CD4-positive, alpha-beta T cell treated with Interleukin-1 beta for 1 hour (primary cell): ENCODE results near the gene MSI2.
A peak's percentile ranks its signal among the peaks of the same experiment; 100 is the strongest.
"Not testable (repeated sequence)": the region's sequence is repeated elsewhere in the genome, so short reads cannot be mapped to it uniquely, and the experiment has no call there.

Experiments
- DNase-seq, 2 donors: peaks; one replicate each; pipeline ENCODE4 v3.0.0-alpha.2; 2020 to 2022

Gene MSI2

DNA sequence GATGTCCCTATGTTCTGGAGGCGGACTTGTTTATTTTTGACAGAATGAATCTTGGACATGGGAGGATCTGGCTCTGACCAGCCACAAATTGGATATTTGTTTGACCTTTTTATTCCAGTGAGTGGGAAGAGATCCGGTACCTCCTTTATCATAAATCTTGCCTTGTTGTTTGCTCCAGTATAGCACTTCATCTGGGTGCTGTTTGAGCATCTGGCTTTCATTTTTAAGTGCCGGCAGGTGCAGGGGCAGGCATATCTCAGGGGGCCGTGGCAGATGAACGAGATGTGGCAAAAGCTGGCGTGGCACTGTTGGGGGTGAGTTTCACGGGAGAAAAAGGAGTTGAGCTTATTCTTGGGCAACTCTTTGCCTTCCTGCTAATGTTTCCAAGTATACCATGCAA lies 37.8 kb downstream of the MSI2 start:
- DNase-seq = no peak

DNA sequence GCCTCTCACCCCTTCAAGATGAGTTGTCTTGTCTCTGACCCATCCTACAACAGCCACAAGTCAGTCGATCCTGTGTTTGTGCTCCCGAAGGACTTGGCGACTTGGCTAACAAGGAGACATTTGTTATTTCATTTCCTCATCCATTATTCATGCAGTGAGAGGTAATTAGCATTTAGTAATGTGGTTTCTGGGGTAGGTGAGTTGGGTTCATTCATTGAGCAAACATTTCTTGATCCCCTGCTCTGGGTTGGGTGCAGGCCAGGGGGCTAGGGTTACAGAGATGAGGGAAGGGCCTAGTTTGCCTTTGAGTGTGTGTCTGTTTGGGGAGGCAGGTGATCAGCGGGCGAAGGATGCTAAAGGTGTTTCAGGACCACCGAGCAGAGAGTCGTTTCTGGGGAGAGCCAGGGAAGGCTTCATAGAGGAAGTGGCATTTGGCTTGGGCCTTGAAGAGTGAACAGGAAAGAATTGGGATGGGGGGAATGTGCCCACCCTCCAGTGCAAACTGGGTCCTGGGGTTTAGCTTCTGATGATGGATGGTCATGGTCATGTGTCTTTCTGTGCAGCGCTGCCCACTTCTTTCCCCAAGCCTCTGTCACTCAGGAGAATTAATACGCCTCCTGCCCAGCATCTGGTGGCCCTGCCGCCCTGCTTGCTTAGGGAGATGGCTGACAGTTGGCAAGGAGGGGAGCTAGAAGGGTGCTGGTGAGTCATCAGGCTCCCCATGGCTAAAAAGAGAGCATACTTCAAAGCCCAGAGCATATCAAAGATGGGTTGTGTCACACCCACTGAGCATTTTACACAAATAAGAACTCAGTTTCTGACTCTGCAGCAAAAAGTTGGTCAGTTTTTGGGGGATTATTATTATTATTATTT lies 38.5 kb downstream of the MSI2 start:
- DNase-seq = peak in 1 of 2 donors; percentile 1

DNA sequence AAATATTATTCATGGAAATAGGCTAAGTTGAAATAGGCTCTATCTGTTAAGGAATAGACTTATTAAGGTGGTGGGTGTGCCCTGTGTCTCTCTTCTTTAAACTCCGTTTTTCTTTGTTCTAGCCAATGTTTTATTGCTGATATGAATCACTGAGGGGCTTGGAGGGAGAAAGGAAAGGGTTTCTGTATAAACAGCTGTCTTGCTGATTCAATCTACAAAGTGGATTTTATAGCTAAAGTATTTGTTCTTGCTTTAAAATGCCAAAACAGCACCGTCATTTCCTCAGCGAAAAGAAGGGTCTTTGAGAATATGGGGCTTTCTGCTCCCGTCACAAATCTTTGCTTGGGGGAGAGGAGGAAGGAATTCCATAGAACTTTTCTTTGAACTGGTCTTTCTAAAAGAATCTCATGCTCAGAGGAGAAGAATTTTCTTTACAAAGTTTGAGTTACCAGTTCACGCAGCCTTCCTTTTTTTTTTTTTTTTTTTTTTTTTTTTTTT lies 39.3 kb downstream of the MSI2 start:
- no peak for DNase-seq

DNA sequence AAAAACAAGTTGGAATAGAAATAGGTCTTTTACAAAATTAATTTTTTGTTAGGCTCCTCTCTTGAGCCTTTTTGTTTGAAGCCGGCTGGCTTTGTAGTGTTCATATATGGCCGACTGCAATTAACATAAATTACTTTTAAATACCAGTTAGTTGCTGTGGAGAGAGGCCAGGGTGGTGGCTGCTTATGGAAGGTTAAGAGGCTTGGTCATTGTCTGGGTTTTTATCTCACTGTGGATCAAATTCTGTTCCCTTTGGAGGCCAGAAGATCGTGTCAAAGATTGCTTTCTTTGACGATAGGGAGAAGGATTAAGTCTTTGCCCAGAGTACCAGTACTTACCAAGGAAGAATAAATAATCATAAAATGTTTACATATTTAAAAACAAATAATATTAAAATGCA lies 39.9 kb downstream of the MSI2 start:
- no peak for DNase-seq

DNA sequence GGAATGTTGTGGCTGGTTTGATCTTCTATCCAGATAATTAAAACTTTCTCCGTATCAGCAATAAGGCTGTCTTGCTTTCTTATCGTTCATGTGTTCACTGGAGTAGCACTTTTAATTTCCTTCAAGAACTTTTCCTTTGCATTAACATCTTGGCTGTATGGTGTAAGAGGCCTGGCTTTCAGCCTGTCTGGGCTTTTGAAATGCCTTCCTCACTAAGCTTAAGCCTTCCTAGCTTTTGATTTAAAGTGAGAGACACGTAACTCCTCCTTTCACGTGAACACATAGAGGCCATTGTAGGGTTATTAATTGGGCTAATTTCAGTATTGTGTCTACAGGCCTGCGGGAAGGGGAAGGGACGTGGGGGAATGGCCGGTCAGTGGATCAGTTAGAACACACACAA lies 42.9 kb downstream of the MSI2 start:
- DNase-seq = no peak

- not testable (repeated sequence) for DNase-seq
These were observed 44.3 kb downstream of the MSI2 start for GRCh38 chr17:57300592-57300991.

- no peak for DNase-seq
These were observed 46.6 kb downstream of the MSI2 start for GRCh38 chr17:57302690-57303465.

GRCh38 chr17:57305144-57305728 lies 48.9 kb downstream of the MSI2 start:
- no peak for DNase-seq

- DNase-seq = no peak
These were observed 49.7 kb downstream of the MSI2 start for GRCh38 chr17:57305908-57306504.

DNA sequence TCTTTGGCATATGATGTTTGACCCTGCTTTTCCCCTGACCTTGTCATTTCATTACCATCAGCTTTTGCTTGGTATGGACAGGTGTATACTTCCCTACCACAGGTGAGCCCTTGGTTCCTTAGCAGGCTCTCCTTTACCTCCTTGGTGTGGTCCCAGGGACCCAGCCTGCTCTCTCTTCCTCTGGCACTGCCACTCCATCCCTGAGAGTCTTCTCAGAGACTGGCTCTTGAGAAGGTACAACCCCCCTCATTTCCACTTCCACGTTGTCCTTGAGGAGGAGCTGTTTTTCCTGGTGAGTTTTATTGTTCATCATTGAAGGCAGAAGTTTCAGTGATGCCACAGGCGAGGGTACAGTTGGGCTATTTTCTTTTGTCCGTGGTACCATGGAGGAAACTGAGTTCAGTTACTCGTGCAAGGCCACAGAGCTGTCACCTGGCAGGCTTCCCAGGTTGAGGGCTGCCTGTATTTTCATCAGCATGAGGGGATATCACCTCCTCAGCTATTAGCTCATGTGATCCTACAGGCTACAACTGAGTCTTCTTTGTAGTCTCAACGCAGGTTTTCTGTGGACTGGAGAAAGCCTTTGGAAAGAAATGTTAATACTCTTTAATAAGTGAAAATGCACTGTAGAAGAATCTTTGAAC lies 52.3 kb downstream of the MSI2 start:
- DNase-seq = no peak

GRCh38 chr17:57309479-57309878 lies 53.2 kb downstream of the MSI2 start:
- DNase-seq = no peak

- DNase-seq = no peak
These were observed 55.2 kb downstream of the MSI2 start for GRCh38 chr17:57311281-57312216.

- no peak for DNase-seq
These were observed 55.9 kb downstream of the MSI2 start for GRCh38 chr17:57312242-57312641.

GRCh38 chr17:57313097-57313835 lies 56.9 kb downstream of the MSI2 start:
- DNase-seq = no peak

DNA sequence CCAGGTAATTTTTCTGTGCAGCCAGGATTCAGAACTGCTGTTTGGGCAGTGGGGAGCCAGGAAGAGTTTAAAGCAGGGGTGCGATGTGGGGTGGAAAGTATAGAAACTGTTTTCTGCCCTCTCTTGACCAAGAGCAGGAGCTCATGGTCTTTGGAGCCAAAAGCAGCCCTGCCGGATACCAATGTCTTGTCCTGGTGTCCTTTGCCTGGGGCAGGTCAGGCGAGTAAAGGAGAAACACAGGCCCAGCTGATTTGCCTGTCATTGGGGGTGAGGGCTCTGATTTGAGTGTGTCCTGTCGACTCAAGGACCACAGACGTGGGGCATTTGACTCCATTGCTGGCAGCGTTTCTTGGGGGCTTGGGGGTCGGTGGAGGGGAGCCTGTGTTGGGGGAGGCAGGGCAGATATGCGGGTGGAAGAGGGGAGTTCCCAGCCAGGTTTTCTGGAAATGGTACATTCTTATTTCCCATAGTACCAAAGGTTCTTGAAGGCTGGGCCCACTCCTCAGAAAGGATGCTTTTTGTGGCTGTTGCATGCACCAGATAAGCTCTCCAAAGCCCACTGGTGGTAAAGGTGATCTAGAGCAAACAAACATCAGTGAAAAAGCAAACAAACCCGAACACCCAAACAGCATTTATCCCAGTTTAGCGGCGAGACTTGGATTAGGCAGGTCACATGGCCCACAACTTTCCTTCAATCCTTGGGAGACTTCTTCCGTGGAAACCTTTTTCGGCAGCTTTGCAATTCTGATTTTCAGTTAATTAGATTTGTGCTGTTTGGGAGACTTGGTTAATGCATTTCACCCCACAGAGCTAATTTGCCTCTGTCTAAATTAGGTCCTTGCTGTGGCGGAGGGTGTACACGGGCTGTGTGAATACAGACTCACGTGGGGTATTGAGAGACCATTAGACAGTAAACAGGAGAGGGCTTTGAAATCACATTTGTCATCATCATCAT lies 59.0 kb downstream of the MSI2 start:
- no peak for DNase-seq

- no peak for DNase-seq
These were observed 60.0 kb downstream of the MSI2 start for GRCh38 chr17:57316361-57316760.

- DNase-seq = no peak
These were observed 60.8 kb downstream of the MSI2 start for GRCh38 chr17:57317079-57317478.

DNA sequence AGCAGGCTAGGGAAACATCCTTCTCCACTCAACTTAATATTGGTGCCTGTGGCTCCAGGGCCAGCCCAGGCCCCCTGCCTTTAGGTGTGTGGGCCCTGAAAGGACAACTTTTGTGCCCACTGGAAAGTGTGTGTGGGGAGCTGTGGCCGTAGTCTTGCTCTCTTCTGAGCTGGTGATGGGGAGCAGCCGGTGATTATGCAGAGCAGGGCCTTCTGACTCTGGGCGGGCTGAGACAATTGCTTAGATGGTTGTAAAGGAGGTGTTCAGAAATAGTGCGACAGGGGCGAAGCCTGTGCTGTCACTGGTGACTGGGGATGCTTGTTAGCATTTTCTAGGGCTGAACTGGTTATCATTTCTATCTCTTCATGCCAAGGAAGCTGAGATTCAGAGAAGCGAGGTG lies 62.6 kb downstream of the MSI2 start:
- DNase-seq = no peak

DNA sequence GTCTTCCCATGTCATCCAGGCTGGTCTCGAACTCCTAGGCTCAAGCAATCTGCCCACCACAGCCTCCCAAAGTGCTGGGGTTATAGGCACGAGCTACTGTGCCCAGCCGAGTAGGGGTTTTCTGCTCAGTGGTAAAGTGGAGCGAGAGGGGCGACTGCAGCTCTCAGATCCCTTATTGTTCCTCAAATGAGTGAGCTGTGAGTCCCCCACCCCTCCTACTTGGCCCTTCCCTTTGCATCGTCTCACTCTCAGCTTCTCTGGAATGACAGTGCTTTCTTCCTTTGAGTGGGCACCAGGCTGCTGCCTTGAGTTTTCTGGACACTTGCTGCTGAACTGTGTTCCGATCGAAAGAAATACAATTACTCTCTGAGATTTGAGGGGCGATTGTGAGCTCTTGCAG lies 63.5 kb downstream of the MSI2 start:
- no peak for DNase-seq

GRCh38 chr17:57323391-57323790 lies 67.1 kb downstream of the MSI2 start:
- DNase-seq = no peak
